GM18498 (cell line): ENCODE results near the gene TRAPPC6A.

Source experiments
- ATAC-seq: cut with Tn5 transposase; IDR thresholded peaks from one replicate; pipeline ENCODE4 v1.9.1; 2021; ENCODE audit warnings: mild to moderate bottlenecking, moderate library complexity; ENCODE audit not compliant: unreplicated experiment

TRAPPC6A gene, protein sequence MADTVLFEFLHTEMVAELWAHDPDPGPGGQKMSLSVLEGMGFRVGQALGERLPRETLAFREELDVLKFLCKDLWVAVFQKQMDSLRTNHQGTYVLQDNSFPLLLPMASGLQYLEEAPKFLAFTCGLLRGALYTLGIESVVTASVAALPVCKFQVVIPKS

DNA sequence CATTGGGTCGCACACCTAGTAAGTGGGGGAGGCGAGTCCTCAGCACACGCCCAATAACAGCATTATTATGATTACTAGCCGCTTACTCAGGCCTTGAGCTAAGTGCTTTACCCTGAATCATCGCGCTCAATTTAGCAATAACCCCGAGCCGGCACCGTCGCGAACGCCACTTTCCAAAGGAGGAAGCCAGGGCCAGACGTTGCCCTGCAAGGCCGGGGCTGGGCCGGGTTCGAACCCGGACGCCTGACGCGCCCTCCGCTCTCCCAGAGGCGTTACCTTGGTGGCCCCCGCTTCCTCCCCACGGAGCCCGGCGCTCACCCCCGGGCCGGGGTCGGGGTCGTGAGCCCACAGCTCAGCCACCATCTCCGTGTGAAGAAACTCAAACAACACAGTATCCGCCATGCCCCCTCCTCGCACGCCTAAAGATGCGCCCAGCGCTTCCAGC lies at the start of gene TRAPPC6A:
Gene TRAPPC6A (minus strand): TSS at position 421 of the 445 bp plus-strand sequence. CDS start 19 bp downstream, at position 402.
- no peak for ATAC-seq

GRCh38 chr19:45224645-45225044 lies 46.6 kb upstream of the TRAPPC6A start:
- no peak for ATAC-seq

DNA sequence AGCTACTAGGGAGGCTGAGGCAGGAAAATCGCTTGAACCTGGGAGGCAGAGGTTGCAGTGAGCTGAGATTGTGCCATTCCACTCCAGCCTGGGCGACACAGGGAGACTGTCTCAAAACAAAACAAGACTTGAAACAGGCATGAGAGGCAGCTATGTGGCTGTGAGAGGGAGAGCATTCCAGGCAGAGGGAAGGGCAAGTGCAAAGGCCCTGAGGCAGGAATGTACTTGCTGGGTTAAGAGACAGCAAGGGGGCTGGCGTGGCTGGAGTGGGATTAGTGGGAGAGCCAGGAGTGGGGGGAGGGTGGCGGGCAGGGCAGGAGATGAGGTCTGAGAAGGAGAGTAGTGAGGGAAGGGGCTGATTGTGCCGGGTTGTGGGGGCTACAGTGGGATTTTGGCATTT lies 45.8 kb upstream of the TRAPPC6A start:
- no peak for ATAC-seq

DNA sequence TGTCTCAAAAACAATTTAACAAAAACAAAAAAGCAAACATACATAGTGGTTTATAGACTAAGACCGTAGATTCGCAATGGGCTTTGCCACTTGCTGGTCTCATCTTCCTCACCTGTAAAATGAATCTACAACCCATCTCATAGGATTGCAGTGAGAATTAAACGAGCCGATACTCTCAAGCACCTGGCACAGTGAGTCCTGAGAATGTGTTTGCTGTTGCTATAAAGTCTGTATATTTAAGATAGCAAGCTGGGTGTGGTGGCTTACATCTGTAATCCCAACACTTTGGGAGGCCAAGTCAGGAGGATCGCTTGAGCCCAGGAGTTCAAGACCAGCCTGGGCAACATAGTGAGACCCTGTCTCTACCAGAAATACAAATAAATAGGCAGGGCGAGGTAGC lies 44.7 kb upstream of the TRAPPC6A start:
- no peak for ATAC-seq

- no peak for ATAC-seq
Observed at GRCh38 chr19:45218911-45219743, 41.1 kb upstream of the TRAPPC6A start.

DNA sequence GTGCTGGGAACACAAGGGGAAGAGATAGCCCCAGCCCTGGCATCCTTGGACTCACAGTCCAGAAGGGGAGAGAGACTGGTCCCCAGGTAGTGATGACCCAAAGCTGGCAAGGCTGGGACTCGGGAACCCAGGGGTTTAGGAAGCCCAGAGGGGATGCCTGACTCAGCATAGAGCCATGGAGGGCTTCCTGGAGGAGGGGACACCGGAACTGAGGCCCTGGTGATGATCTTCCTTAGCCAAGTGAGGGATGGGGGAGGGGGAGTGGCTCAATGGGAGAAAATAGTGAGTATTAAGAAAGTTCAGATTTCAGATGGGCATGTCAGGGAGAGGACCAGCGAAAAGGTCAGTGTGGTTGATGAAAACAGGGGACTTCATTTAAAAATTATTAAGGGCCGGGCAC lies 40.4 kb upstream of the TRAPPC6A start:
- ATAC-seq, result no peak

- ATAC-seq, result no peak
Observed at GRCh38 chr19:45217957-45218334, 39.9 kb upstream of the TRAPPC6A start.

GRCh38 chr19:45217193-45217956 lies 39.3 kb upstream of the TRAPPC6A start:
- no peak for ATAC-seq

DNA sequence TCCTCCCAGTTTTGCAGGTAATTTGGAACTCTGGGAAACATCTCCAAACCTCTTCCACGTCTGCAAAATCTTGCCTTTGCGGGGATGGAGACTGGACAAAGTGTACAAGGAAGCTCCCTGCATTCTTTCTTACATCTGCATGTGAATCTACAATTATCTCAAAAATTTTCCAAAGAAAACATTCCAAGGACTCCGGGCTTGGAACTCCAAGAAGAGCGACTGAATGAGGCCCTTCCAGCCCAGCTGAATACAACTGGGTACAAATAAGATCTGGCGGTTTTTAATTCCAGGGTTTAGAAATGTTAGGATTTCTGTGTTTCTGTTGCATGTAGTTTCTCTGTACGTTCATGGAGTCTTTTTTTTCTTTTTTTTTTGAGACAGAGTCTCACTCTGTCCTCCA lies 38.6 kb upstream of the TRAPPC6A start:
- ATAC-seq, result no peak

- no peak for ATAC-seq
Observed at GRCh38 chr19:45215391-45216191, 37.6 kb upstream of the TRAPPC6A start.

- ATAC-seq, result no peak
Observed at GRCh38 chr19:45213031-45213430, 35.0 kb upstream of the TRAPPC6A start.

- no peak for ATAC-seq
Observed at GRCh38 chr19:45211751-45212381, 33.8 kb upstream of the TRAPPC6A start.

DNA sequence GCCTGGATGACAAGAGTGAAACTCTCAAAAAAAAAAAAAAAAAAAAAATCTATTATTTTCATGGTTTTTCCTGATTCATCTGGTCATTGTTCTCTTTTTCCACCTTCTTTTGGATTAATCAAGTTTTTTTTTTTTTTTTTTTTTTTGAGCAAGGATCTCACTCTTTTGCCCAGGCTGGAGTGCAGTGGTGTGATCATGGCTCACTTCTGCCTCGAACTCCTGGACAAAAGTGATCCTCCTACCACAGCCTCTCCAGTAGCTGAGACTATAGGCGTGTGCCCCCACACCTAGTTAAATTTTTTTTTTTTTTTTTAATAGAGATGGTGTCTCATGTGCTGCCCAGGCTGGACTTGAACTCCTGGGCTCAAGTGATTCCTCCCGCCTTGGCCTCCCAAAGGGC lies 28.3 kb upstream of the TRAPPC6A start:
- no peak for ATAC-seq

DNA sequence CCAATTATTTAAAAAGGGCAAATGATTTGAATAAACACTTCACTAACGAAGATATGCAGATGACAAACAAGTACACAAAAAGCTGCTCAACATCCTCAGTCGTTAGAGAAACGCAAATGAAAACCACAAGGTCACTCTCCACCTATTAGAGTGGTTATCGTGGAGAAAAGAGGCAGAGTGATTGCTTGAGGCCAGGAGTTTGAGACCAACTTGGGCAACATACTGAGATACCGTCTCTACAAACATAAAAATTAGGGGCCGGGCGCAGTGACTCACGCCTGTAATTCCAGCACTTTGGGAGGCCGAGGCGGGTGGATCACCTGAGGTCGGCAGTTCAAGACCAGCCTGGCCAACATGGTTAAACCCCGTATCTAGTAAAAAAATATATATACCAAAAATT lies 27.8 kb upstream of the TRAPPC6A start:
- no peak for ATAC-seq

GRCh38 chr19:45202637-45203036 lies 24.6 kb upstream of the TRAPPC6A start:
- no peak for ATAC-seq

- no peak for ATAC-seq
Observed at GRCh38 chr19:45200568-45200967, 22.5 kb upstream of the TRAPPC6A start.

- ATAC-seq, result no peak
Observed at GRCh38 chr19:45195764-45196163, 17.7 kb upstream of the TRAPPC6A start.

DNA sequence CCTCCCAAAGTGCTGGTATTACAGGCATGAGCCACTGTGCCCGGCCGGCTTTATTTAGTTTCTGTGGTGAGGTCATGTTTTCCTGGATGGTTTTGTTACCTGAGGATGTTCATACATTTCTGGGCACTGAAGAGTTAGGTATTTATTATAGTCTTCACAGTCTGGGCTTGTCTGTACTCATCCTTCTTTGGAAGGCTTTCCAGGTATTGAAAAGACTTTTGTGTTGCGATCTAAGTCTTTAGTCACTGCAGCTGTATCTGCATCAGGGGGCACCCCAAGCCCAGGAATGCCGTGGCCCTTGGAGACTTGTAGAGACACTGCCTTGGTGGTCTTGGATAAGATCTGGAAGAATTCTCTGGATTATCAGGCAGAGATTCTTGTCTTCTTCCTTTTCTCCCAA lies 13.3 kb upstream of the TRAPPC6A start:
- ATAC-seq, result no peak

DNA sequence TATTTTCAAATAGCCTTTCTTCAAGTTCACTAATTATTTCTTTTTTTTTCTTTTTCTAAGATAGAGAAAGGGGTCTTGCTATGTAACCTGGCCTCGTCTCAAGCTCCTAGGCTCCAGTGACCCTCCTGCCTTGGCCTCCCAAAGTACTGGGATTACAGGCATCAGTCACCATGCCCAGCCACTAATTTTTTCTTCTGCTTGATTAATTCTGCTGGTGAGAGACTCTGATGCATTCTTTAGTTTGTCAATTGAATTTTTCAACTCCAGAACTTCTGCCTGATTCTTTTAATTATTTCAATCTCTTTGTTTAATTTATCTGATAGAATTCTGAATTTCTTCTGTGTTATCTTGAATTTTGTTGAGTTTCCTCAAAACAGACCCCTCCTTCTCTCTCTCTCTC lies 11.9 kb upstream of the TRAPPC6A start:
- no peak for ATAC-seq

- ATAC-seq, result no peak
Observed at GRCh38 chr19:45187421-45188100, 9.5 kb upstream of the TRAPPC6A start.
